GM19468 (cell line): Measurements from ENCODE around the gene SRSF10.
A peak's percentile ranks its signal among the peaks of the same experiment; 100 is the strongest.
"Not testable (repeated sequence)": the region's sequence is repeated elsewhere in the genome, so short reads cannot be mapped to it uniquely, and the experiment has no call there.

Experiments
- ATAC-seq: cut with Tn5 transposase; IDR thresholded peaks from one replicate; pipeline ENCODE4 v1.9.1; 2021; ENCODE audit warnings: mild to moderate bottlenecking, moderate library complexity, moderate number of reproducible peaks; ENCODE audit not compliant: unreplicated experiment; ENCODE audit errors: extremely low read depth

Gene SRSF10

GRCh38 chr1:23979881-23980727, at the start of gene SRSF10:
TSS of gene SRSF10 (minus strand) at chr1:23980327. CDS start at chr1:23980255, 72 bp downstream.
- ATAC-seq: peak; percentile 59

- ATAC-seq: no peak
Measured at GRCh38 chr1:24027838-24028468, 47.8 kb upstream of the SRSF10 start.

- no peak for ATAC-seq
Measured at GRCh38 chr1:24022581-24023361, 42.6 kb upstream of the SRSF10 start.

DNA sequence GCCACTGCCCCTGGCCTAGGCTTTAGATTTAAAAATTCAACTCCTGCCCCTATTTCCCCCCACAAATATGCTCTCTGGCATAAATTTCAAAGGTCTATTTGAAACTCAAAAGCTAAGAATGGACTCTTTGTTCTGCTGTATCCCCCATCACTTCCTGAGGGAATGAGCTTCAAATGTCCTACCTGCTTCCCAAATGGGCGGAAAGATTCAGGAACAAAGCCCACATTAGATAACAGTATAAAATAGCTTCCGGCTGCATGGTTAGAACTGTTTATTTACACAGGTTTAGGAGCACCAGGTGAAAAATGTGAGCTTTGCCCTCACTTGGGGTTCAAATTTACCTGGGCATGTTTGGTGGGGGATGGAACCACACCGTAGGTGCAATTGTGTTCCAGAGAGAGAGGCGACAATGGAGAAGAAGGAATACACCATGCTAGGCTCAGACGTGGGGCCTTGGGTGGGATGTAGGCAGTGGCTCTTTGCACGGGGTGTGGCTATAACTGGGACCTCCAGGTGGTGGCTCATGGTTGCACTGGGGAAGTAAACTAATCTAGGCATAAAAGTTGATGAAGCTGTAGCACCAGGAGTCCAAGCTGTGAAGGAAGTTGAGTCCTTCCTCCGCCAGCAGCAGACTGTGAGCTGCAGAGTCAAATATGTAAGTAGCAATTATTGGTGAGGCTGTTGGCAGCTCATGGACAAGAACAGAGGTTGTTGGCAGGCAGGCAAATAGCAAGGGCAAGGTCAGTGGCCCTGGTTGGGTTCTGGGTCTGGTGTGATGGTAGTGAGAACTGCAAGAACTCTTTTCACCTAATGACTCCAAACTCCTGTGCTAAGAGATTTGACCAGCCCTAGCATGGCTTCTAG, 41.5 kb upstream of the SRSF10 start:
- ATAC-seq: no peak

DNA sequence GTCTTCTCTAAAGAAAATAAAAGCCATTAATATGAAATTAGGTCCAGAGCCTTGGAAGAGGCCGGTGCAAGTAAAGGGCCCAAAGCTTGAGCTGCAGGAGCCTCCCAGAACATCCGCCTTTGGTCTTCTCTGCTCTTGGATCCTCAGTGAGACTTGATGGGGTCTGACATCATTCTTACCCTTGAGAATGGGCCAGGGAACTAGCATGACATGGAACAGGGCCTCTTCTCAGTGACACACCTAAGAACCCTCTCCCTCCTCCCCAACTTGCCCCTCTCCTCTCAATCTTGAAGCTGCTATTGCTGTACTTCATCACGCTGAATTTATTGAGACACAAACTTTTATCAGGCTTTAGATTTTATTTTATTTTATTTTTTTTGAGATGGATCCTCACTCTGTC, 40.3 kb upstream of the SRSF10 start:
- no peak for ATAC-seq

GRCh38 chr1:24020025-24020424, 39.9 kb upstream of the SRSF10 start:
- no peak for ATAC-seq

GRCh38 chr1:24018611-24019580, 38.8 kb upstream of the SRSF10 start:
- no peak for ATAC-seq

DNA sequence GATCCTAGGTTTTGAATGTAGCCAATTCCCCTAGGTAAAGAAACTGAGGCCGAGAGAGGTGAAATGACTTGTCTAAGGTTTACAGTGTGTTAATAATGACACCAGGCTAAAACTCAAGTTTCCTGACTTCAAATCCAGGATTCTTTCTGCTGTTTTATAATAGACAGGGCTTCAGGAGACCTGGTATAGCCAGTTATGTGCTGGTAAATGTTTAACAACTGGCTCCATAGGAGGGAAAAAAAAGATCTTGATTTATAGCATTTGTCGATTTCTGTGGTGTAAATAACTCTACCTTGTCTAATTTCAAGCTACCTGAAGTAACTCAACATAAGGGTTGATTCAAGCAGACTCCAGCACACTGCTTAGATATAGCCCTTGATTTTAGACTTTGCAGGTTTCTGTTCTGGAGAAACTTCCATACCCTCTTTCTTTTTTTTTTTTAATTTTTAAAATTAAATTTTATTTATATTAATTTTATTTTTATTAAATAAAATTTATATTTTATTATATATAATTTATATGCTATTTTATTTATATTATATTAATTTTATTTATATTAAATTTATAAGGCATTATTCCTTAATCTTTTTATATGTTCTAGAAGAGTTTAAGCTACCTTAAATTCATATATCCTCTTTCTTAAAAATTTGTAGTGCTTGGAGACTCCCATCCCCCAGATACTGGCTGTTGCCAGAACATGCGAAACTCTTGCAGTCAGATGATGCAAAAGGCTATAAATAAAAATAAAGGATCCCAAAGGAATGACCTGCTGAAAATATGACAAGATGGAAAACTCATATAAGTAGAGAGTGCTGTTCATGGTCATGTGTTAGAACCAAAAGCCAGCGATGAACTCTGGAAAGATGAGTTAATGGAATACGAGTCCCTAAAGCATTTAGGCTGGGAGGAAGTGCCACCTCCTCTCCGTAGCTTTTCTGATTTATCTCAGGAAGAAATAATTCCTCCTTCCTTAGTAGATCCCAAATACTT, 35.4 kb upstream of the SRSF10 start:
- no peak for ATAC-seq

DNA sequence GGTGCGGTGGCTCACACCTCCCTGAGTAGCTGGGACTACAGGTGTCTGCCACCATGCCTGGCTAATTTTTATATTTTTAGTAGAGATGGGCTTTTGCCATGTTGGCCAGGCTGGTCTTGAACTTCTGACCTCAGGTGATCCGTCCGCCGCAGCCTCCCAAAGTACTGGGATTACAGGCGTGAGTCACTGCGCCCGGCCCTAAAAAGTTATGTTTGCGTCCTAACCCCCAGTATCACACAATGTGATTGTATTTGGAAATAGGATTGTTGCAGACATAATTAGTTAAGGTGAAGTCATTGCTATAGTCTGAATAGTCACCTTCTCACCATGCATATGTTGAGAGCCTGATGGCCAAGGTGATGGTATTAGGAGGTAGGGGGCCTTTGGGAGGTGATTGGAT, 32.8 kb upstream of the SRSF10 start:
- ATAC-seq: not testable (repeated sequence)

DNA sequence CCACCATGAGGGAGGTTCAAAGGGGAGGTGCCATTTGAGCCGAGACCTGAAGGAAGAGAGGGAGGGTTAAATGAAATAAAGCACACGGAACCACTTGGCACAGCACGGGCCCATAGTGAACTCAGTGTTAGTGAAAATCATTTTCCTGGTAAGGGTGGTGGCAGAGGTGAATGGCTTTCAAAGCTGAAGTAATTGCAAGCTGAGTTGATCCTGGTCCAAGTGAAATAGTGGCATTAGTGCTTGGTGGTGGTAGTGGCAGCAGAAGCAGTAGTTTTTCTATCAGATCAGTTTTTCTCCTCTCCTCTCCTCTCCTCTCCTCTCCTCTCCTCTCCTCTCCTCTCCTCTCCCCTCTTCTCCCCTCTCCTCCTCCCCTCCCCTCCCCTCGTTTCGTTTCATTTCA, 30.5 kb upstream of the SRSF10 start:
- ATAC-seq: no peak

GRCh38 chr1:24009406-24009805, 29.3 kb upstream of the SRSF10 start:
- ATAC-seq: no peak

DNA sequence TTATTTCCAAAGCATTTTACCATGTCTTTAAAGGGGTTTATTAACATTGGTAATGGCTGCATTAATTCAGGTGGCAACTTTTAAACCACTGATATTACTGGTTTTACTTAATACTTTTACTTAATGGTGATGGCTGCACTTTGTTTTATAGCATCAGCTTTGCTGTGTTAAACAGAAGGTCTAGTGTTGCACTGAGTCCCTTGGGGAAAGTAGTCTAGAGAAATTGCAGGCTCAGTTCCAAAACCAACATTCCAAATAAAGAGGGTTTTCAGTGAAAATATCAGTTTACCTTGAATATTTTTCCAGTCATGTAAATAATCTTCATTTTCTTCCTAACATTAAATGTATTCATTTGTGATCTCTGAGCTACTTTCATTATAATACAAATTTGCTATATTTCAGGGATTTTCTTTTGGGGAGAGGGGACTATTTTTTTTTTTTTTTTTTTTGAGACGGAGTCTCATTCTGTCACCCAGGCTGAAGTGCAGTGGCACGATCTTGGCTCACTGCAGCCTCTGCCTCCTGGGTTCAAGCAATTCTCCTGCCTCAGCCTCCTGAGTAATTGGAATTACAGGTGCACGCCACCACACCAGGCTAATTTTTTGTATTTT, 28.6 kb upstream of the SRSF10 start:
- not testable (repeated sequence) for ATAC-seq

DNA sequence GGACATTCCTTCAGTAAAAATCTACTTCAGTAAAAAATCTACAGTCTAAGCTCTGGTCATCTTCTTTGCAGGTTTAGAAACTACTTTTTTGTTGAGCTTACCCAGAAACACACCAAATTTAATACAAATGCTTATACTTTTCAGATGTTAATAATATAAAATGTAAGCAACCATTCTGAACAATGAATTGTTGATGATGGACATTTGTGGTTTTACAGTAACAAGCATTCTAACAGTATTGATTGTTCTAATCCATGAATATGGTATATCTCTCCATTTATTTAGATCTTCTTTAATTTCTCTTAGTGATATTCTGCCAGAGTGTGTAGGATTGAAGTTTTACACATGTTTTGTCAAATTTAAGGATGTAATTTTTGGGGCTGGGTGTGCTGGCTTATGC, 27.0 kb upstream of the SRSF10 start:
- ATAC-seq: no peak

- no peak for ATAC-seq
Measured at GRCh38 chr1:24005163-24005562, 25.0 kb upstream of the SRSF10 start.

DNA sequence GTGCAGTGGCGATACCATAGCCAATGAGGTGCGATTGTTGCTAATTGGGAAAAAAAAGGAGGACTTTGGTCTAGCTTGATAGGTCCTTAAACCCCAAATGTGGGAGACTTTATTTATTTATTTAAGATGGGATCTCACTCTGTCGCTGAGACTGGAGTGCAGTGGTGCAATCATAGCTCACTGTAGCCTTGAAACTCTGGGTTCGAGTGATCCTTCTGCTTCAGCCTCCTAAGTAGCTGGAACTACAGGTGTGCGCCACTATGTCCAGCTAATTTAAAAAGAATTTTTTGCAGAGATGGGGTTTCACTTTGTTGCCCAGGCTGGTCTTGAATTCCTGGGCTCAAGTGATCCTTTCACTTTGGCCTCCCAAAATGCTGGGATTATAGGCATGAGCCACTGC, 24.0 kb upstream of the SRSF10 start:
- no peak for ATAC-seq

- no peak for ATAC-seq
Measured at GRCh38 chr1:24003331-24003972, 23.3 kb upstream of the SRSF10 start.

DNA sequence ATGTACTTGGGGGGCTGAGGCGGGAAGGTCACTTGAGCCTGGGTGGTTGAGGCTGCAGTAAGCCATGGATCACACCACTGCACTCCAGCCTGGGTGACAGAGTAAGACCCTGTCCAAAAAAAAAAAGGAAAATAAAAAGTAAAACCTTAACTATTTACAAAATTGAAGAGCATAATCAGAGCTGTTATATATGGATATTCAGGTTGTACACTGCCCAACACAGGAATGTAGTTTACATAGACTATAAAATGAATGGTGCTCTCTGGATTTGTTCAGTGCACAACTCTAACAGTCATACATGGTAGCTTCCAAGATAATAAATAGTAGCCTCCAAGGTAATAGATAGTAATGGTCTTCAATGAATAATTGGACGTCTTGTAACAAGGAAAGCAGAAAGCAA, 22.6 kb upstream of the SRSF10 start:
- no peak for ATAC-seq
